ENCODE data around the gene TCF7L2.

TCF7L2 gene

DNA sequence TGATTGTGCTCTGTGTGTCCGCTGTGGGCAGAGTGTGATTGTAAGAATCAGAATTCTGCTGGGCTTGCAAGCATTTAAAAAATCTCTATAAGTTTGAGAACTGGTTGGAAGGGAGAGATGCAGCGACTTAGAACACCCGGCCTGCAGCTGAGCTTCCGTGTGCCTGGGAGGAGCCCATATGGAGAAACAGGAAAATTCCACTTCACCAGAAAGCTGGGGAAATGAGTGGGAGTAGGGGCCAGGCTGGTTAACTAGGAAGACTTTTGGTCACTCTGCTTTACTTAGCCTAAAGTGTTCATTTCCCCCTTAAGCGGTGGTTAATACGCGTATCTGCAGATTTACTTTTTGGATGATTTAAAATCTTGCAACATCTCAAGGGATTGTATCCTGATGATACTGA, 72.2 kb downstream of the TCF7L2 start:
- TF ChIP-seq, protein P1, sequence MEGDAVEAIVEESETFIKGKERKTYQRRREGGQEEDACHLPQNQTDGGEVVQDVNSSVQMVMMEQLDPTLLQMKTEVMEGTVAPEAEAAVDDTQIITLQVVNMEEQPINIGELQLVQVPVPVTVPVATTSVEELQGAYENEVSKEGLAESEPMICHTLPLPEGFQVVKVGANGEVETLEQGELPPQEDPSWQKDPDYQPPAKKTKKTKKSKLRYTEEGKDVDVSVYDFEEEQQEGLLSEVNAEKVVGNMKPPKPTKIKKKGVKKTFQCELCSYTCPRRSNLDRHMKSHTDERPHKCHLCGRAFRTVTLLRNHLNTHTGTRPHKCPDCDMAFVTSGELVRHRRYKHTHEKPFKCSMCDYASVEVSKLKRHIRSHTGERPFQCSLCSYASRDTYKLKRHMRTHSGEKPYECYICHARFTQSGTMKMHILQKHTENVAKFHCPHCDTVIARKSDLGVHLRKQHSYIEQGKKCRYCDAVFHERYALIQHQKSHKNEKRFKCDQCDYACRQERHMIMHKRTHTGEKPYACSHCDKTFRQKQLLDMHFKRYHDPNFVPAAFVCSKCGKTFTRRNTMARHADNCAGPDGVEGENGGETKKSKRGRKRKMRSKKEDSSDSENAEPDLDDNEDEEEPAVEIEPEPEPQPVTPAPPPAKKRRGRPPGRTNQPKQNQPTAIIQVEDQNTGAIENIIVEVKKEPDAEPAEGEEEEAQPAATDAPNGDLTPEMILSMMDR (IDR thresholded peaks at IDR 0.05): no peak

DNA sequence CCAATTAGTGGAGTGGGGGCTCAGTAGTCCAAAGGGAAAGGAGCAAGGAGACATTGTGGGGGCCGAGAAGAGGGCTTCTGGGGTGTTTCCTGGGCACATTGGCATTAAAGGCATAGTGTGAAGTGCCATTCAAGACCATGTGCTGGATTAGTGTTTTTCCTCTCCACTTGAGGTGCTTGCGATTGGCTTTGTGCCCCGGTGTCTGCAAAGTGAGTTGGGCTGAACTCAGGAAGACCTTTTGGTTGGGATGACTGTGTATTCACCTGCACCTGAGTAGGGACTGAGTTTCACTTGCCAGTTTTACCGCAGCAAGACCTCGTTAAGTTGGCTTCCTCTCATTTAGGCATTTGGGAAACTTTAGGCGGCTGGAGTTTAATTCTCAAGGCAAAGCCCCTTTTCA, 73.0 kb downstream of the TCF7L2 start:
- TF ChIP-seq, protein P1 (IDR thresholded peaks at IDR 0.05): no peak

DNA sequence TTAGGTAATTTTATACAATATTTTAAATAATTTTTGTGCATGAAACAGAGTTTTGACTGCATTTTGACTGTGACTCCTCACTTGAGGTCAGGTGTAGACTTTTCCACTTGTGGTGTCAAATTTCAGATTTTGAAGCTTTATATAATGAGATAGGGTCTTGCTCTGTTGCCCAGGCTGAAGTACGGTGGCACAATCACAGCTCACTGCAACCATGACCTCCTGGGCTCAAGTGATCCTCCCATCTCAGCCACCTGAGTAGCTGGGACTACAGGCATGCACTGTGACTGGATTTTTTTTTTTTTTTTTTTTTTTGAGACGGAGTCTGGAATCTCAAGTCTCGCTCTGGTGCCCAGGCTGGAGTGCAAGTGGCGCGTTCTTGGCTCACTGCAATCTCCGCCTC, 74.9 kb downstream of the TCF7L2 start:
- TF ChIP-seq, protein P1 (IDR thresholded peaks at IDR 0.05): no peak

DNA sequence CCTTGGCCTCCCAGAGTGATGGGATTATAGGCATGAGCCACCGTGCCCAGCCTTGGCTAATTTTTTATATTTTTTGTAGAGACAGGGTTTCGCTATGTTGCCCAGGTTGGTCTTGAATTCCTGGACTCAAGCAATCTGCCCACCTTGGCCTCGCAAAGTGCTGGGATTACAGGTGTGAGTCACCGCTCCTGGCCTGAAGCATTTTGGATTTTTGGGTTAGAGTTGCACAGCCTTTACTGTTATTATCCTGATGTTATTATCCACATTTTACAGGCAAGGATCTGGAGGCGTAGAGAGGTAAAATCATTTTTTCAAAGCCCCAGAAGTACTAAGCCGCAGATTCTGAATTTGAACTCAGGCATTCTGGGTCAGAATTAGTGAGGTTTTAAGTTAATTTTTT, 75.4 kb downstream of the TCF7L2 start:
- TF ChIP-seq, protein P1 (IDR thresholded peaks at IDR 0.05): no peak

DNA sequence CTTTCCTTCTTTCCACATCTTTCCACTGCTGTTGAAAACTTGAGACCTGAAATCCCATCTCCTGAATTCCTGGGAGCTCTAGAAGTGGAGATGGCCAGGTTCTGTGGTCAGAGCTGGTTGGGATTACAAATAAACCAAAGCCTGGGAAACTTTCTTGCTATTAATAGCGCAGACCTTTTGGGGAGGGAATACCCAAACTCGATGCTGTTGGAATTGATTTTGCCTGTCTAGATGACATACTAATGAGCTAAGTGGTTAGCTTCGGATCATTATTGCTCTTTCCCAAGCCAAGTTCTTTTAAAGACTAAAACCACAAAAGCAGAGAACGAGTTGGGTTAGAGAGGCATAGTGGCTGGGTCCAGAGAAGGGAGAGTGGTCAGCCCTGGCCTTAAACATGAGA, 76.6 kb downstream of the TCF7L2 start:
- TF ChIP-seq, protein P1 (IDR thresholded peaks at IDR 0.05): no peak

DNA sequence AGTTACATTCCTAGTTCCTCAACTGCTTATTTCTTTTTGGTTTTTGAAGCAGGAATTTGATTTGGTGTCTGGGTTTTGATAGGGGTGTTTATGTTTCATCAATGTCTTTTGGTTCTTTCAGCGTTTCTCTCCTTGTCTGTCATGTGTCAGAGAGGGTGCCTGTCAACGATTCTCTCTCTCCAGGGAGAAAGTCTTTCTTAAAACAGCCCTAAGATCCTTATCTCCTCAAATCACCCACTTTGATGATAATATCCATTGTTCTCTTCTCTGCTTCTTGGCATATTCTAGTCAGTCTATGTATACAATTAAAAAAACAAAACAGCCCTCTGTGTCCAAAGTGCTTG, 77.2 kb downstream of the TCF7L2 start:
- TF ChIP-seq, protein P1 (IDR thresholded peaks at IDR 0.05): no peak

DNA sequence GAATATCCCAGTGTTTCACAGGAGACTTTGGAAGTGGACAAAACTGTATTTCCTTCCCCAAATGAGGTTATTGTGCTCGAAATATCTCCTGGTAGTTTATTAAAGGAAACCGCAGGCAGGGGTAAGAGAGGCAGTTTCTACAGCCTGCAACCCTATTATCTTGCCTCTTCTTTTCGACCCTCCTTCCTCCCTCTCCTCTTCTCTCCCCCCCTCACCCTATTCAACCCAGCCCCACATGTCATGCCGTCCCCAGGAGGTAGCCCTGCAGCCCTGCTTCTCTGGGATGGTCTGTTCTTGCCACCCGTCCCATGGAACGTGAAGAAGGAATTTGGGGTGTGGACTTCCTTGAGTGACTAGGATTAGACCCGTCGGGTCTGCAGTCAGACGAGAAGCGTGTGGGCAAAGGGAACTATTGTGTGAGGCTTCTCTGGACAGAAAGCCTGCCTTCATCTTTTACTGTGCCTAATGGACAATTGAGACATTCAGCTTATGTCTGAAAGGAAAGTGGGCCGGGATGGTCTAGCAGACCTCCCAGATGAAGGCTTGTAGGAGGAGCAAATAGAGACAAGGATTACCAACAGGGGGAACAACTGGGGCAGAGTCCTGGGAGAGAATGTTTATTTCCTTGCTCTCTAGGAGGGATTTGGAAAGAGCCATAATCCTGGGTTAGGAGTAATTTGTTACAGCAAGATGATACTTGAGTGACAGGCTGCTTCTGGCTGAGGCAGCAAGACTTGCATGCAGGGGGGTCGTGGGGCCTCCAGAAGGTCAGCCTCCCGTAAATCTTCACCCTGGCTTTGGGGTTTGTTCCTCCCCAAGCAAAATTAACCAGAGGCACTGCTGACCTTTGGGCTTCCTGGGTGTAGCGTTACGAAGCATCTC, 77.8 kb downstream of the TCF7L2 start:
- TF ChIP-seq, protein P1 (IDR thresholded peaks at IDR 0.05): no peak

Data from LNCAP (cell line).